ENCODE measurements around the gene COMT. TPM values are rescaled to one million over a fixed set of nuclear protein-coding genes. Genes with fewer than 3 reads are reported as not detected.
A peak's percentile ranks its signal among the peaks of the same experiment; 100 is the strongest.
"Not testable (repeated sequence)": the region's sequence is repeated elsewhere in the genome, so short reads cannot be mapped to it uniquely, and the experiment has no call there.

The COMT gene
- total RNA-seq, 1 donor from 2014 or later, result 186 TPM

GRCh38 chr22:19917389-19918138, 24.0 kb upstream of the COMT start:
- H3K9me3 Mint-ChIP-seq (ENCODE audit: low read depth), result no peaks in the 10 kb centered on the region
- no peak overlapping the region for H3K4me3 Mint-ChIP-seq (ENCODE audit: unreplicated experiment)
- H3K27me3 Mint-ChIP-seq (ENCODE audit: low read depth), result no peaks in the 10 kb centered on the region
- no peaks in the 10 kb centered on the region for H3K4me1 Mint-ChIP-seq (ENCODE audit: low read depth)
- no peak for TF ChIP-seq CTCF (IDR thresholded peaks at IDR 0.05)
- no peak for DNase-seq (ENCODE audit: low spot score)
- peaks cover 26% of the 10 kb centered on the region for H3K36me3 Mint-ChIP-seq (ENCODE audit: low read depth)
- H3K27ac Mint-ChIP-seq (ENCODE audit: unreplicated experiment), result no peak overlapping the region

GRCh38 chr22:19918332-19919106, 23.1 kb upstream of the COMT start:
- H3K36me3 Mint-ChIP-seq (ENCODE audit: low read depth), result peaks cover 25% of the 10 kb centered on the region
- no peaks in the 10 kb centered on the region for H3K27me3 Mint-ChIP-seq (ENCODE audit: low read depth)
- H3K9me3 Mint-ChIP-seq (ENCODE audit: low read depth), result no peaks in the 10 kb centered on the region
- no peak overlapping the region for H3K27ac Mint-ChIP-seq (ENCODE audit: unreplicated experiment)
- DNase-seq (ENCODE audit: low spot score), result no peak
- TF ChIP-seq CTCF (IDR thresholded peaks at IDR 0.05), result no peak
- no peak overlapping the region for H3K4me3 Mint-ChIP-seq (ENCODE audit: unreplicated experiment)
- no peaks in the 10 kb centered on the region for H3K4me1 Mint-ChIP-seq (ENCODE audit: low read depth)

DNA sequence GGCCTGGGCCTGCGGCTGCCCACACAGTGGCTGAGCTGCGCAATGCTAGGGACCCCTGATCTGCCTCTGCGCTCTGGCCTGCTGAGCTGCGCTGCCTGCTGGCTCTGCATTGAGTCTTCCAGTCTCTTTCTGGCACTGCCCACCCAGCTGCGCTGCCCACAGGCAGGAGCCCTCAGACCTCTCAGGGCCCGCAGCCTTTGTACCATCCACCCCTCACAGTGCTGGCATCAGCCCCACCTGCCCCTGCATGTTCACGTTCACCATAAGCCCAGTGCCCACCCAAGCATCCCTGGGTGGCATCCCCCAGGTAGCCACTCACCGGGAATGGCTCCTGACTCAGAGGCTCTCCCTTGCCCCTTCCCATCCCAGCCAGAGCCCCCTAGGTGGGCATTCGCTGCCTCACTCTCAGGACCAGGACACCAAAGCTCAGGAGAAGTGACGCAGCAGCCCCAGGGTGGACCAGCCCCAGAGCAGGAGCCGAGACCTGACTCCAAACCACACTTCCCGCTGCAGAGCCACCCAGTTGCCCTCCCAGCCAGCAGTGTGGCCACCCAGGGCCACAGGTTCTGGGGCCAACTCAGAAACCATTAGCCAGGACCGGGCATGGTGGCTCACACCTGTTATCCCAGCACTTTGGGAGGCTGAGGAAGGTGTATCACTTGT, 21.7 kb upstream of the COMT start:
- Mint-ChIP-seq H3K36me3 (ENCODE audit: low read depth) (peaks cover 12% of the 10 kb centered on the region), H3K27me3 (ENCODE audit: low read depth) (no peaks in the 10 kb centered on the region), H3K9me3 (ENCODE audit: low read depth) (no peaks in the 10 kb centered on the region), H3K27ac (ENCODE audit: unreplicated experiment) (no peak overlapping the region), H3K4me3 (ENCODE audit: unreplicated experiment) (no peak overlapping the region), H3K4me1 (ENCODE audit: low read depth) (no peaks in the 10 kb centered on the region)
- DNase-seq (ENCODE audit: low spot score), result no peak
- no peak for TF ChIP-seq CTCF (IDR thresholded peaks at IDR 0.05)

- no peak overlapping the region for H3K4me3 Mint-ChIP-seq (ENCODE audit: unreplicated experiment)
- H3K36me3 Mint-ChIP-seq (ENCODE audit: low read depth), result peaks cover 4% of the 10 kb centered on the region
- TF ChIP-seq CTCF (IDR thresholded peaks at IDR 0.05), result no peak
- no peak overlapping the region for H3K27ac Mint-ChIP-seq (ENCODE audit: unreplicated experiment)
- no peaks in the 10 kb centered on the region for H3K27me3 Mint-ChIP-seq (ENCODE audit: low read depth)
- no peak for DNase-seq (ENCODE audit: low spot score)
- no peaks in the 10 kb centered on the region for H3K9me3 Mint-ChIP-seq (ENCODE audit: low read depth)
- H3K4me1 Mint-ChIP-seq (ENCODE audit: low read depth), result no peaks in the 10 kb centered on the region
Observed at GRCh38 chr22:19921544-19922081, 20.0 kb upstream of the COMT start.

DNA sequence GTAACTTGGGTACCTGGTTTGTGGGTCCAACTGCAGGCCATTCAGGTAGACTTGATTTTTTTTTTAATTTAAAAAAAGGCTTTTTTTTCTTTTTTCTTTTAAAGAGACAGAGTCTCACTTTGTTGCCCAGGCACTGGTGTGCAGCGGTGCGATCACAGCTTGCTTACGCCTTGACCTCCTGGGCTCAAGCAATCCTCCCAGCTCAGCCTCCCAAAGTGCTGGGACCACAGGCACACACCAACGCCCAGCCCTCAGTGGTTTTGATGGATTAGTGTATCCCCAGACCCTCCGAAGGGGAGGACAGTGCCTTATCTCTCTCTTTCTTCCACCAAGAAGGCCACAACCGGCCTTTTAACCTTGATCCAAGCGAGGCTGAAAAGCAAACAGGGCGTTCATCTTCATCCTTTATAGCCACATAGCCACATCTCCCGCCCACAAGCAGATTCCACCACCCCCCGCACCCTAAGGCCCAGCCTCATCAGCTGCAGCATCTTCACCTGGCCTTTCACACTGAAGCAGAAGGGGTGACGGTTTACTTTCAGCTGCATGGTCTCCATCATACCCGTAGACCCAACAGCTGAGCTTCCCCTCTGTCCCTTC, 17.6 kb upstream of the COMT start:
- DNase-seq (ENCODE audit: low spot score), result no peak
- H3K27me3 Mint-ChIP-seq (ENCODE audit: low read depth), result no peaks in the 10 kb centered on the region
- H3K36me3 Mint-ChIP-seq (ENCODE audit: low read depth), result no peaks in the 10 kb centered on the region
- no peaks in the 10 kb centered on the region for H3K4me1 Mint-ChIP-seq (ENCODE audit: low read depth)
- H3K4me3 Mint-ChIP-seq (ENCODE audit: unreplicated experiment), result no peak overlapping the region
- TF ChIP-seq CTCF (IDR thresholded peaks at IDR 0.05), result no peak
- no peaks in the 10 kb centered on the region for H3K9me3 Mint-ChIP-seq (ENCODE audit: low read depth)
- H3K27ac Mint-ChIP-seq (ENCODE audit: unreplicated experiment), result no peak overlapping the region

DNA sequence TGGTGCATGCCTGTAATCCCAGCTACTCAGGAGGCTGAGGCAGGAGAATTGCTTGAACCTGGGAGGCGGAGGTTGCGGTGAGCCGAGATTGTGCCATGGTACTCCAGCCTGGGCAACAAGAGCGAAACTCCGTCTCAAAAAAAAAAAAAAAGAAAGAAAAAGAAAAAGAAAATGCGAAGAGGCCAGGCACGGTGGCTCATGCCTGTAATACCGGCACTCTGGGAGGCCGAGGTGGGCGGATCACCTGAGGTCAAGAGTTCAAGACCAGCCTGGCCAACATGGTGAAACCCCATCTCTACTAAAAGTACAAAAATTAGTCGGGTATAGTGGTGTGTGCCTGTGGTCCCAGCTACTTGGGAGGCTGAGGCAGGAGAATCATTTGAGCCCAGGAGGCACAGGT, 15.5 kb upstream of the COMT start:
- H3K36me3 Mint-ChIP-seq (ENCODE audit: low read depth); H3K9me3 Mint-ChIP-seq (ENCODE audit: low read depth); H3K27me3 Mint-ChIP-seq (ENCODE audit: low read depth): not testable (repeated sequence)

More for the DNA sequence above, 15.5 kb upstream of the COMT start:
- H3K4me3 Mint-ChIP-seq (ENCODE audit: unreplicated experiment); H3K4me1 Mint-ChIP-seq (ENCODE audit: low read depth); H3K27ac Mint-ChIP-seq (ENCODE audit: unreplicated experiment): not testable (repeated sequence)
- peak; percentile 24 for DNase-seq (ENCODE audit: low spot score)

Measured in chondrocyte (in vitro differentiated cells).